ELR (cell line): ENCODE measurements around the gene RASGEF1B.
"Not testable (repeated sequence)": the region's sequence is repeated elsewhere in the genome, so short reads cannot be mapped to it uniquely, and the experiment has no call there.

Experiments used
- DNase-seq: peaks from one replicate; pipeline ENCODE4 v3.0.0-alpha.2; 2015; ENCODE audit warnings: low read depth

The RASGEF1B gene

DNA sequence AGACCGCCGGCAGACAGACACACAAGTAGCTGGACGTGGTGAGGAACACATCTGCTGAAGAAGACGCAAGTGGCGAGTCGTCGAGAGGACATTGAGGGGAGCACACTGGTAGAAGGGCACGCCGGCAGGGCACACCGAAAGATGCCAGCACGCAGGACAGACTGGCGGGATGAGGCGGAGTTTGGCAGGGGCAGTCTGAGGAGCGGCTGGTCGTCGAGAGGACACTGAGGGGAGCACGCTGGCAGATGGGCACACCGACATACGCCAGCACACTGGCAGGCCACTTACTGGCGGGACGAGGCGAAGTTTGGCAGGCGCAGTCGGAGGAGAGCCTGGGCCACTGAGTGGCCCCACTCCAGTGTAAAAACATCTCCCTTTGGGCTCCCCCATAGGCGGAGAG is 42.1 kb downstream of the RASGEF1B start:
- DNase-seq, result no peak

GRCh38 chr4:81429031-81429430 is 42.7 kb downstream of the RASGEF1B start:
- DNase-seq, result no peak

DNA sequence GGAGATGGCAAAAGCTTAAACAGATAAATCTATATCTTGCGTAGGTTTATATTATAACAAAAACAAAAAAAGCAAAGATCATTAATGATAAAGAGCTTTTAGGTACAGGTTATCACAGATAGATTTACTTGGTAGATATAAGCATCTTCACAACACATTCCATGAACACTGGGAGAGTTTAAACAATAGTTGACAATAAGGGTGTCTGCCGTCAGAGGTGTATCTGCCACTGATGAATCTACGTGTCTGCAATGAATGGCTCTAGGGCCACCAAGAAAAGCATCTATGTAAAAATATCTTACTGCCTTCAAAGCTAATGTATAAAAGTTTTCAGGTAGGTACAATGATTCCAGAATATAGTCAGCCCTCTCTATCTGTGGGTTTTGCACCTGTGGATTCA is 43.7 kb downstream of the RASGEF1B start:
- no peak for DNase-seq

DNA sequence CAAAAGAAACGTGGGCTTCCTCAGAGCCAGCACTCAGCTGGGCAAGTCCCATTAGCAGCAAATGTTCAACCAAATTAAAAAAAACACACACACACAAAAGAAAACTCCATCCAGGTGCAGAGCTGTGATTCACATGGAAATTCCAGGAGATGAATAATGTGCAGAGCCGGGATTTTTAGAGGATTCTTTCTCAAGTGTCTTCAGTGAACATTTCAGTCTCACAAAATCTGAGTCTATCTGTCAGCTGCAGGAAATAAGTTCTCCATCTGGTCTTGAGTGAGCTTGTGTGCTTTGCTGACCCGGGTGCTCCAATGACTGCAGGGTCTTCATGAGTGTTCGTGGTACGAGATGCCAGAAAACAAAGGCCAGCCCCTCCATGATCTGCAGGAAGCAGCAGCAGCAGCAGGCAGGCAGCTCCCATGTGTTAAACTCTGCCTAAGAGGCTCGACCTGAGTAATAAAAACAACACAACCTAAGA is 44.3 kb downstream of the RASGEF1B start:
- no peak for DNase-seq

- DNase-seq, result no peak
Observed at GRCh38 chr4:81426770-81427289, 44.9 kb downstream of the RASGEF1B start.

GRCh38 chr4:81424816-81425755 is 46.6 kb downstream of the RASGEF1B start:
- no peak for DNase-seq

DNA sequence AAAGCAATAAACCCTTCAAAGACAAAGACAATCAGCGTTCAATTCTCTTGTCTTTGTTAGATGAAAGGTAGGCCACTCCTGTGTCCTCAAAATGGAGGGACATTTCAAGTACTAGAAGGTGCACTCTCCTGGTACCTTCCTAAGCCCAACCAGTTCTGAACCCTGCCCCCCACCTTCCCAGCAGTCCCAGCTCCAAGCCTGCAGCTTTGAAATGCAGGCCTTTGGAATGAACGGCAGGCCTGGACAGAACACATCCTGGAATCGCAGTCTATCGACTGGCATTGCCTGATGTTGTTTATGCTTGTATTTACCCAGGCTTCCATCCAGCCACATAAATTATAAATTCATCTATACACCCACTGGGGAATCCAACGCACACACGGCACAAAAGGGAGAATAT is 47.4 kb downstream of the RASGEF1B start:
- no peak for DNase-seq

- no peak for DNase-seq
Observed at GRCh38 chr4:81422595-81422994, 49.1 kb downstream of the RASGEF1B start.

DNA sequence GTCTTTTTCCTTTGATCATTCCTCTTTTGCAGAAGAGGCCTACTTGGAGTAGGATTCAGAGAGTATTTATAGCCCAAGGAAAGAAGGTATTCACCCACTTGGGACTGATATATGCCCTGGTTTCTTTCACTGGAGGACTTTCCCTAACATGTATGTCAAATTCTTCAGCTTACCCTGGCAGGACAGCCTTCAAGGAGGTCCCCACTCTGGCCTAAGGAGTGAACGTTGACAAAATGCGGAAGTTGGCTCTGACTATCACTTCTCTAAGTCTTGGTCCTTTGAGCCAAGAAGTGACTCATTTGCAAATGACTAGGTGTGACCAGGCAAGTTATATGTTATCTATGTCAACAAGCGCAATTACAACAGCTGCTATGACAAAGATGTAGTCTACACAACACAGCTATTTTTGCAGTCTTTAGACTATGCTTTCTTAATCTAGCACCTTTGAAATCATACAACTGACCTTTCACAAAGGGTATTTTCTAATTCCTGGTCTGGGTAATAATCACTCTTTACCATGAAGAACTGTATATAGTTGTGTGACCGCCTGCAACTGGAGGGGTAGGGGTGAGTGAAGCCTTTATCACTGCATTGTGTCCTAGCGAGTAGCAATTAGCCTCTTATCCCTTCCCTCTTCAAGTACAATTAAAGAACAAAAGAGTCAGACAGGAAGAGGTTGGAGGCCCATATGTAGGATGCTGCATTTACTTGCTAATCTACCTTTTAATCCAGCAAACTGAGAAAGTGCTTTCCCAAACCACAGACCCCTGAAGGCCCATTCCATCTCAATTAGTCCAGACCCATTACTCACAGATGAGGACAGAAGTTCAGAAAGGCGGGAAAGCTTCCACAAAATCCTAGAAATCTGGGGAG is 50.1 kb downstream of the RASGEF1B start:
- DNase-seq, result no peak

- no peak for DNase-seq
Observed at GRCh38 chr4:81418572-81418971, 53.1 kb downstream of the RASGEF1B start.

GRCh38 chr4:81412946-81413495 is 58.7 kb downstream of the RASGEF1B start:
- DNase-seq, result no peak

- no peak for DNase-seq
Observed at GRCh38 chr4:81410680-81411079, 61.0 kb downstream of the RASGEF1B start.

DNA sequence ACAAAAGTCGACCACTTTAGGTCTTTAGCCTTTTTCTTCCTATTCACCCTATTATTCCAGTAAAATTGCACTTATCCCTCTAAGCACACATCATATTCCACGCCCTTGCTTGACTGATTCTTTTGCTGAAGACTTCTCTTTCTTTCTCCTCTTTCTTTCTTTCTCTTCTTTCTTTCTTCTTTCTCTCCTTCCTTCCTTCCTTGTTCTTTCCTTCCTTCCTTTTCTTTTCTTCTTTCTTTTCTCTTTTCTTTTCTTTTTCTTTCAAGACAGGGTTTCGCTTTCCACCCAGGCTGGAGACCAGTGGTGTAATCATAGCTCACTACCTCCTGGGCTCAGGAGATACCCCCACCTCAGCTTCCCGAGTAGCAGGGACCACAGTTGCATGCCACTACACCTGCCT is 61.9 kb downstream of the RASGEF1B start:
- DNase-seq, result no peak

- DNase-seq, result no peak
Observed at GRCh38 chr4:81408341-81408740, 63.4 kb downstream of the RASGEF1B start.

- no peak for DNase-seq
Observed at GRCh38 chr4:81407726-81408125, 64.0 kb downstream of the RASGEF1B start.

DNA sequence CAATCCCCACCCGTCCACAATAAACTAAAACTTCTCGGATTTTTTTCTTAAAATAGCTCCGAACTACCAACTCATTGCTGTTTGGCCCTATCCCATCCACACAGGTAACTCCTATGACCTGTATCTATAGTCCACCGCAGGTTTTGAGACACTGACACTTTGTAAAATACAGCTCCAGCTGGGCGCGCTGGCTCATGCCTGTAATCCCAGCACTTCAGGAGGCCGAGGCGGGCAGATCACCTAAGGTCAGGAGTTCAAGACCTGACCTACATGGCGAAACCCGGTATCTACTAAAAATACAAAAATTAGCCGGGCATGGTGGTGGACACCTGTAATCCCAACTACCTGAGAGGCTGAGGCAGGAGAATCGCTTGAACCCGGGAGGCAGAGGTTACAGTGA is 65.2 kb downstream of the RASGEF1B start:
- not testable (repeated sequence) for DNase-seq

DNA sequence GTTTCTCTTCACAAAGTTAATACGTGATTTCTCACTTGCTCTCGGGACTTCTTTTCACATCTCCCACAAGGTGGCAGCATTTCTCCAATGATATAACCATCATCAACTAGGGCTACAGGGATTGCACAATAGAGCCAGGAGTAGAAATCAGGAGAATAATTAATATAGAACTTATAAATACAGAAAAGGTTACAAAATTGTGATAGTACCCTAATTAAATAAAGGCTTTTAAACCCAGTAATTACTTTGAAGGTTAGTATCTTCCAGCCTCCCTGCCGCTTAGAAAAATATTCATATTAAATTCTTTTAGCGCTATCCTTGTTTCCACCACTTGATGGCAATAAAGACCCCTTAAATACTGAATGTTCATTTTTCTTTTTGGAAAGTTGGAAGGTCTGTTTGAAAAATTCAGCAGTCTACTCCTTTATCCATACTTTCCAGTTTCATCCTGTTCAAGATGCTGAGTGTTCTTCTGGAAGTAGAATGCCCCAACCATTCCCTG is 65.8 kb downstream of the RASGEF1B start:
- DNase-seq, result peak; percentile 75

DNA sequence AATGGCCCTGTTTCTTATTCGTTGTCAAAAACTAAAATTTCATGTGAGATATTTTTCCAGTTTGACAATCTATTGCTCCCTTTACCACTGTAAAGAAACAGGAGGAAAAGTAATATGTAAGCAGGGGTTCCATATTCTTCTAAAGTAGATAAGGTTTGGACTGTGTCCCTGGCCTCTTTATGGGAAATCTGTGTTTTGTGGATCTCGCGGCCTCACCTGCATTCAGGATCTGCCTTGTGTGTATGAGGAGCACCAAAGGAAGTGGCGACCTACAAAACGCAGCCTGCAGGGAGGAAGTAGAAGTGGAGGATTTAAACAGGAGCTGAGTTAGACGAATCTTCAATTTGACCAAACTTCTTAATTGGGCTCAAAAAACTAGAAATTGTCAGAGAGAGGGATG is 67.0 kb downstream of the RASGEF1B start:
- no peak for DNase-seq

GRCh38 chr4:81404294-81404693 is 67.4 kb downstream of the RASGEF1B start:
- DNase-seq, result no peak

GRCh38 chr4:81399306-81400086 is 72.2 kb downstream of the RASGEF1B start:
- DNase-seq, result no peak

DNA sequence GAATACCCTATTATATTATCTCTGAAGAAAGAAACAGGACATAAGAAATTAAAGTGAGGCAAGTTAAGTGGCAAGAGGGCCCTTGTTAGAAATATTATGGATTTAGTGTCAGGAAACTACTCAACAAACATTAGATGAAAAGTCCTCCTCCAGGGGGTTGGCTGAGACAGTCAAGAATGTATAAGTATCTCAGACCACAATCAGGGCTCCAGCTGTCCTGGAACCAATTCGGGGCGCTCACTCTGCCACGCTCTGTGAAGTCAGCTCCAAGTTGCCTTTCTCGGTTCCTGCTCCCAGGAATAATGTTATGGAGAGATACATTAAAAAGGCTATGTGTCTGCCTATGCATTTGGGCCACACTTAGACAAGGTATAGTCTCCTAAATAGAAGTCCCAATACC is 73.3 kb downstream of the RASGEF1B start:
- no peak for DNase-seq
